NCI-H748 treated with DMSO at 0.1 percent for 48 hours (cell line): Measurements from ENCODE around the gene PSMD13.
"Not testable (repeated sequence)": the region's sequence is repeated elsewhere in the genome, so short reads cannot be mapped to it uniquely, and the experiment has no call there.

ENCODE experiments used
- DNase-seq: peaks from one replicate; lab custom pipeline; 2025; lab: John Stamatoyannopoulos, UW

PSMD13 gene

DNA sequence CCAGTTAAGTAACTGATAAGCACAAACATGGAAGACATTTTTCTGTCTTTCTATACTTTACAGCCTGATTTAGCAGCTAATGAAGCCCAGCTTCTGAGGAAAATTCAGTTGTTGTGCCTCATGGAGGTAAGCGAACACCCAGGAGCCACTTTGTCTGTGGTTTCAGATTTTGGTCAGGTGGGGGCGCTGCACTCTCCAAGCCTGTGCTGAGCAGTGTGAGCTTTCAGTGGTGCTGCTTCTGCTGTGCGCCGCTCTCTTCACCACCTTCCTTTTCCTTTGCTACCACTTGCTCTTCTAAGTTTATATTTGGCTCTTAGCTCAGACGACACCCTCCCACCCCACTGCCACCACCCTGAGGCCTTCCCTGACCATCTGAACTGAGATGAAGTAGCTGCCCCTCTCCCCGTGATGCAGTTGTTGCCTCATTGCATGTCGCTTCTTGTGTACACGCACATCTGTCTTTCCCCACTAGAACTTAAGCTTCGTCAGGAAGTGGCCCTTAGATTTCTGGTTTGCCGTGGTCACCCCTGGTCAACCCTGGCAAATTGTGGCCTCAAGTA is 14.0 kb downstream of the PSMD13 start:
- peak; percentile 5 for DNase-seq

DNA sequence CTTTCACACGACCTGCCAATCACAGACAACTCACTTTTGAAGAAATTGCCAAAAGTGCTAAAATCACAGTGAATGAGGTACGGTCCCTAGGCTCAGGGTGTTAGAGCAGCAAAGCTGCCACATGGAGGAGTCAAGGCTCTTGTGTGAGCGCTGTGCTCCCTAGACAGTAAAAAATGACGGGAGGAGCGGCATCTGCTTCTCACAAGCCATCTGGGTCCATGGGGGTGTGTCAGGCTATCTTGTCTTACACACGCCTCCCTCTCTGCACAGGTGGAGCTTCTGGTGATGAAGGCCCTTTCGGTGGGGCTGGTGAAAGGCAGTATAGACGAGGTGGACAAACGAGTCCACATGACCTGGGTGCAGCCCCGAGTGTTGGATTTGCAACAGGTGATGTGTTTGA is 14.8 kb downstream of the PSMD13 start:
- DNase-seq = no peak

DNA sequence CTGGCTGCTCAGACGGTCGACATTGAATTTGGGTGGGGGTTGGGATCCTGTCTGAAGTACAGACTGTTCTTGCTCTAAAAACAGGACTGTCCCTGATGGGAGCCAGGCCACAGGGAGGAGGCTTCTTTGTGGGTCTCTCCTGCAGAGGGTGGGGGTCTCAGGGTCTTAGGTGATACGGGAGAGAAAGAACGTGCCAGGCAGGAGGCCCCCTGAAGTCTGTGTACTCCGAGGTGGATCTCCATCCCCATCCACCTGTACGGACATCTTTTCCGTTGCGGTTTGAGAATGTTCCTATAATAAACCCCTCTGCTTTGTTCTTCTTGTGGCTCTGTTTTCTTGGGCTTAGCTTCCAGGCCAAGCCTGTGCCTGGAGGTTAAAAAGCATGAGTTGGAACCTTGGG is 15.9 kb downstream of the PSMD13 start:
- DNase-seq = no peak

DNA sequence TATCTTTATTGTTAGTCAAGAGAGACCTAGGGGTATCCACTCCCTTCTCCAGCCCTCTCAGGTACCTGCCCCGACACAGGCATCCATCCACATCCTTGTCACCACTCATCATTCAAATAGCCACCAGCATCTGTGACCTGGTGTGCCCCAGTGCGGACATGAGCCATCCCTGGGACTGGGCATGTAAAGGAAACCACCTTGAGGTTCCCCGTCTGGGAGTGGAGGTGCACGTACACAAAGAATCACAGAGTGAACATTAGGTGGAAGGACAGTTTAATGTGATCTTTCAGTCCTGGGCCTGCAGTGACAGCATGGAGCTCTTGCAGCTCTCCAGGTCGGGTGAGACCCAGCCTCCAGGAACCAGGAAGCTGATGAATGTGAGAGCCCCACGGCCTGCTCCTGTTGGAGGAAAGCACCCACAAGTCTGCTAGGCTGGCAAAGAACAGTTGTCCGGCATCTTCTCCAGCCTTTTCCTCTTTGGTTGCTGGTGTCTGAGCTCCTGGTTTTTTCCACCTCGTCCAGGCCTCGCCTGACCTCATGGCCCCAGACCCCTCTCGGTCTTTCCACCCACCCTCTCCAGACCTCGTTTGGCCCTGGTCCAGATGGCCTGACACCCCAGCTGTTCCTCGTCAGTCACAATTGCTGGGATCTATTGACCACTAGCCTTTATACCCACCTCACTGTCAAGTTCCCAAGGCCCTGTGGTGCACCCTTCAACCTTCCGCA is 16.5 kb downstream of the PSMD13 start:
- DNase-seq = no peak

DNA sequence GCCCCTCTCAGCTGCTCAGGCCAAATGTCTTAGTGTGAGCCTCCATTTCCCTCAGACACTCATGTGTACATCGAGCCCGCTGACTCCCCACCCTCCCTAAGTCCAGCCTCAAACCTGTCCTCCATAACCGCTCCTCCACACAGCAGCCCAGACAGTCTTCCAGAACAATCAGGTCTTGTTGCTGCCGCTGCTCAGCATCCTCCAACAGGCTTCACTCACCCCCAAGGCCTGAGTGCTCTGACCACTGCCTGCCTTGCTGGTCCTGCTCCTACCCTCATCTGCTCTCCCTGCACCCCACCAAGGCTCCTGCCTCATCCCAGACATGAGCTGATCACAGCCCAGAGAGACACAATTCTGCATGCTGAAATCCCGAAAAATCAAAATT is 17.1 kb downstream of the PSMD13 start:
- DNase-seq = no peak

DNA sequence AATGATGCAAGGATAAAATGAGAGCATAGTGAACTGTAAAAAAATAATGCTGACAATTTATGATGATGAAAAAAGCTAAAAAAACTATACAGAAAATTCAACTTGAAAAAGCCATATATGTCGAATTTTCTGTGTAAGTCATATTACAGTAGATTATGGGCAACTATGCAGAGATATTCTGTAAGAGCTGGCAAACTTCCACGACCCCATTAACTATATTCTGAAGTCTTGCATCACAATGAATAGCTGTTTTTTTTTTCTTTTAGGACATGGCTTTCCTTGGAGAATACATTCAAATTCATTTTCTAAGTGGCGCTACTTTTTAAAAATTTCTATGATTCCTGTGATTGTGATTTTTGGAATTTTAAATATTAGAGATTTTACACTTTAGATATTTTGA is 18.4 kb downstream of the PSMD13 start:
- DNase-seq = no peak

DNA sequence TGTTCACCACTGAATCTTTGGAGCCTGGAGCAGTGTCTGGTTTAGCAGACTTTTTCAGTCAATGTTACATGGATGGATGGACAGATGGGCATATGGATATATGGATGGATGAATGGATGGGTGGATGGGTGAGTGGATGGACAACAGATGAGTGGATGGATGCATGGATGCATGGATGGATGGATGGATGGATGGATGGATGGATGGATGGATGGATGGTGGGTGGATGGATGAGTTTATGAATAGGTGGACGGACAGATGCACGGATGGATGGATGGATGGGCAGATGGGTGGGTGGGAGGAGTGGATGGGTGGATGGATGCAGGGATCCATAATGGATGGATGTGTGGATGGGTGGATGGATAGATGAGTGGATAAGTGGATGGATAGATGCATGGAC is 19.0 kb downstream of the PSMD13 start:
- no peak for DNase-seq

DNA sequence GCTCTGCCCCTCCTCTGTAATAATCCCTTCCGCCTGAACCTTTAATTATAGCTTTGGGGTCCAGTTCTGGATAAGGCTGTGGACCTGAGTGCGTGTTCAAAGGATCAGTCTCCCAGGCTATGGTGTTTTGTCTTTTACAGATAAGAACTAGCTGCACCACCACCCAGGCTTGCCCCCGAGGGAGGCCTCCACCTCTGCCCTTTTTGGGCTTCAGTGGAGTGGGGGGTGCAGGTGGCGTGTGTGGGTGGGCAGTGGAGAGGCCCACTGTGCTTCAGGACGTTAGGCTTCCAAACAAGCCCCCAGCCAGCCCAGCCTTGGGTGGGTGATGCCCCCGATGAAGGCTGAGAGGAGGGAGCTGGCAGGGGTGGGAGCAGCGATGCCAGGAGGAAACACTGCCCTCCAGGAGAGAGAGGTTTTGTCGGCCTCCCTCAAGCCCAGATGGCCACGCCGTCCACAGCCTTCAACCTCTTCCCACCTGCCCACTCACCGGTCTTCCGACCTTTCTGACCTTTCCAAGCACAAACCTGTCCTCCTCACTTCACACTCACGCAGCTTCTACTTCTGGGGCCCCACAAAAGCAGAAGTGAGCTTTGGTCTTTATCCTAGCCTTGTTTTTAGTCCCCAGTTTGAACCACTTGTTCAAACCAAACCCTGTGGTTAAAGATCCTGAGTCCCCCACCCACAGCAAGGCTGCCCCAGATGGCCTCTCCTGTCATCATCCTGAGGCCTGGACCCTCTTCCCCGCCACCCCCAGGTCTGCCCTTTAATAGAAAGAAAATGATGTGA is 20.4 kb downstream of the PSMD13 start:
- DNase-seq = no peak

DNA sequence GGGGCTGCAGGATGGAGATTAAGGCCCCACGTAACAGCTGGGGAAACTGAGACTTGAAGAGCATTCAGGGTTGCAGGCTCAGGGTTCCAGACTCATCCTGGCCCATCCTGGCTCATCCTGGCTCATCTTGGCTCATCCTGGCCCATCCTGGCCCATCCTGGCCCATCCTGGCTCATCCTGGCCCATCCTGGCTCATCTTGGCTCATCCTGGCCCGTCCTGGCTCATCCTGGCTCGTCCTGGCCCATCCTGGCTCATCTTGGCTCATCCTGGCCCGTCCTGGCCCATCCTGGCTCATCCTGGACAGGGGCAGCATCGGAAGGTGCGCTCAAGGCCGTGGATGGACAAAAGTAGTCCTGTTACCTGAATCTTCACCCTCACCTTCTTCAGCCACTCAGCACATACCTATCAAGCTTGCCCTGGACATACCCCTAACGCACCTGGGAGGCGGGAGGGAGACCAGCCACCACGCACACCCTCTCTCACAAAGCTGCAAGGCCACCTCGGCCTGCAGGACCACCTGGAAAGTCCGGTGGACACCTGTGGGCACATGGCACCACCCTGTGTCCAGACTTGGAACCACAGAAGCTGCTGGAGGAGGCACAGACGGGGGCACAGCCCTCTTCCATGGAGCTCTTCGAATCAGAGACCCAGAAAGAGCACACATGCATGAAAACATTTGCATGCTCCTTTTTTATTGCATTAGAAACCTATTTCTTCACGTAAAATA is 21.2 kb downstream of the PSMD13 start:
- DNase-seq = no peak

DNA sequence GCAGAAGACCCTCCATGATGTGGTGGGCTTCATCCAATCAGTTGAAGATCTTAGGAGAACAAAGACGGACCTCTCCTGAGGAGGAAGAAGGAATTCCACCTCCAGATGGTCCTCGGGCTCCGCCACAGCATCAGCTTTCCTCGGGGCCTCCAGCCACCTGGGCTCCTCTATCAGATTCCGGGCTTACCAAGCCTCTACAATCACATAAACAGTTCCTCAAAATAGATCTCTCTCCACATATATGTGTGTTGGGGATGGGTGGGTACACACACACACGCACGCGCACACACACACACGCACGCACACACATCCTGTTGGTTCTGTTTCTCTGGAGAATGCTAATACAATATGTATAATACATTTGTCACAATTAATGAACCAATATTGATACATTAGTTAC is 22.6 kb downstream of the PSMD13 start:
- DNase-seq = no peak

DNA sequence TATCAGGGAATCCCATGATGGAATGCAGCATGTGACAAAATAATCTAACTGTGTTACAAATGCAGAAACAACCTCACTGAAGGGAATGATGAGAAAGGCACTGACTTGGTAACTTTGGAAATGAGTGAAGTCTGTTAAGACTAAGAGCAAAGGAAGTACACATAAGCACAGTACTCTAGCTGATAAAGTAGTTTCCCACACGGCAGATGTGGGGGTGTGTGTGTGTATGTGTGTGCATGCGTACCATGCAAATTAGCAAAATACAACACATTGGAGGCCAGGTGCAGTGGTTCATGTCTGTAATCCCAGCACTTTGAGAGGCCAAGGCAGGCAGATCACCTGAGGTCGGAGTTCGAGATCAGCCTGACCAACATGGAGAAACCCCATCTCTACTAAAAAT is 24.8 kb downstream of the PSMD13 start:
- no peak for DNase-seq

DNA sequence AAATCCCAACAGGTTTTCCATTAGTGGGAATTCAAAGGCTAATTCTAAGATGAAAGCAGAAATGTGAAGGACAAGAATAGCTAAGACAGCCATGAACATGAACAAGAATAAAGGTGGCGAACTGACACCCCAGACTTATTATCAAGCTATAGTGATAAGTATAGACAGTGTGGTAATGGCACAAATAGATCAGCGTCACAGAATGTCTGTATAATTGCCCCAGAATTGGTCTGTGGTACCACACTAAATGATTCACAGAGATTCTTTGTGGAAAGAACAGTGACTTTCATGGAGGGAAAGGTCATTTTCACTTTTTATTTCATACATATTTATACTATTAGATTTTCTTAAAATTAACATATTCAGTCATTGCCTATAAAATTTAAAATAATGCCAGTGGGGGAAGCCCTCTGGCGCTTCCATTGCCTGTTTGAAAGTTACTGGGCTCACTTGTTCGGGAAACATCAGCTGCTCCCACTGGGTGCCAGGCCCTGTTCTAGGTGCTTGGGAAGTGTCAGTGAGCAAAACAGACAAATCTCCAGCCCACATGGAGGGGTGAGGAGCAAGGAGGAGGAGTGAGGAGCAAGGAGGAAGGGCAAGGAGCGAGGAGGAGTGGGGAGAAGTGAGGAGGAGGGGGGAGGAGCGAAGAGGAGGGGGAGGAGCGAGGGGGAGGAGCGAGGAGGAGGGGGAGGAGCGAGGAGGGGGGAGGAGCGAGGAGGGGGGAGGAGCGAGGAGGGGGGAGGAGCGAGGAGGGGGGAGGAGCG is 30.1 kb downstream of the PSMD13 start:
- no peak for DNase-seq

DNA sequence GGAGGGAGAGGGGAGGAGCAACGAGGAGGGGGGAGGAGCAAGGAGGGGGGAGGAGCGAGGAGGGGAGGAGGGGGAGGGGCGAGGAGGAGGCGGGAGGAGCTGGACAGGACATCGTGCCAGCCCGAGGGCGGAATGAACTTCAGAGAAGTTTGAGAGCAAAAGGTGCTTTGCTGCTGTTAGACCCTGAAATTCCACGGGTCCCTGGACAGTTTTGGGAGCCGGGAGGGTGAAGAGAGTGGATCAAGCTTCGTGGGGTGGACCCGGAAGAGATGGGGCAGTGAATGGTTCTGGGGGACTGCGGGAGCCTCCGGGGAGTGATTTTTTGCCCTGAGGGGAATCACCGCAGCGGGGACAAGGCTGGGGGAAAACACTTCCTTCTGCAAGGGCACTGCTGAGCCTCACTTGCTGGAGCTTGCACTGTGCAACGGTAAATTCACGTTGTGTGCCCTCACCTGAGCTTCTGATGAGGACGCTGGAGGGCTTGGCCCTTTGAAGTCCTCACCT is 30.8 kb downstream of the PSMD13 start:
- DNase-seq = no peak

DNA sequence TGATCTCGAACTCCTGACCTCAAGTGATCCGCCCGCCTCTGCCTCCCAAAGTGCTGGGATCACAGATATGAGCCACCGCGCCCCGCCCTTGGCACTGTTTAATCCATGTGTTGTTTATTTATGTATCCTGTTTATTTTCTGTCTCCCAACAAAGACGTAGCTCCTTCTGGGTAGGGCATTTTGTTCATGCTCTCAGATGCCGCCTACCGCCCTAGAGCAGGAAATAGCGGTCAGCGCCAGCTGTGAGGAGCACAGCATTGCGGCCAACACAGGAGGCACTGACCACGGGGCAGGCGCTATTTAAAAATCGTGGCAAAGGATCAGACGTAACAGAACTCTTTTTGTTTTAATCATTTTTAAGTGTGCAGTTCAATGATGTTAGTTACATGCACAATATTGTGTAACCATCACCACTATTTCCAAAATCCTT is 32.0 kb downstream of the PSMD13 start:
- DNase-seq = not testable (repeated sequence)

DNA sequence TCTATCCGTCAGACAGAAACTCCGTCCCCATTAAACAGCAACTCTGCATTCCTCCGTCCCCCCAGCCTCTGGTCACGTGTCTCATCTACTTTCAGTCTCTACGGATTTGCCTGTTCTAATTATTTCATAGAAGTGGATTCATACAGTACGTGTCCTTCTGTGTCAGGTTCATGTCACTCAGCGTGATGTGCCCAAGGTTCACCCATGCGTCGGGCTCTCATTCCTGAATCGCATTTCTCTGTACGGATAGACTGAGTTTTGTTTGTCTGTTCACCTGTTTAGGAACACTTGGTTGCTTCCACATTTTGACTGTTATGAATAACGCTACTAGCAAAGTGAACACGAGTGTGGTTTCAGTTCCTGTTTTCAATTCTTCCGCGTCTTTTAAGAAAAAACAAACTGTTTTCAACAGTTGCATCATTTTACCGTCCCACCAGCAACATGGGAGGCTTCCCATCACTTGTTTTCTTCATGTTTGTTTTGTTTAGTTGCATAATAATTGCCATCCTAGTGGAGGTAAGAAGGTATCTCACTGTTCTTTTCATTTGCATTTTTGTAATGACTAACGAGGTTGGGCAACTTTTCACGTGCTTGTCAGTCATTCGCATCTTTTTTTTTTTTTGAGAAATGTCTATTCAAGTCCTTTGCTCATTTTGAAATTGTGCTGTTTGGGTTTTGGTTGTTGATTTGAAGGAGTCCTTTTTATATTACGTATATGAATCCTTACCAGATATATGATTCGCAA is 32.5 kb downstream of the PSMD13 start:
- DNase-seq = no peak

DNA sequence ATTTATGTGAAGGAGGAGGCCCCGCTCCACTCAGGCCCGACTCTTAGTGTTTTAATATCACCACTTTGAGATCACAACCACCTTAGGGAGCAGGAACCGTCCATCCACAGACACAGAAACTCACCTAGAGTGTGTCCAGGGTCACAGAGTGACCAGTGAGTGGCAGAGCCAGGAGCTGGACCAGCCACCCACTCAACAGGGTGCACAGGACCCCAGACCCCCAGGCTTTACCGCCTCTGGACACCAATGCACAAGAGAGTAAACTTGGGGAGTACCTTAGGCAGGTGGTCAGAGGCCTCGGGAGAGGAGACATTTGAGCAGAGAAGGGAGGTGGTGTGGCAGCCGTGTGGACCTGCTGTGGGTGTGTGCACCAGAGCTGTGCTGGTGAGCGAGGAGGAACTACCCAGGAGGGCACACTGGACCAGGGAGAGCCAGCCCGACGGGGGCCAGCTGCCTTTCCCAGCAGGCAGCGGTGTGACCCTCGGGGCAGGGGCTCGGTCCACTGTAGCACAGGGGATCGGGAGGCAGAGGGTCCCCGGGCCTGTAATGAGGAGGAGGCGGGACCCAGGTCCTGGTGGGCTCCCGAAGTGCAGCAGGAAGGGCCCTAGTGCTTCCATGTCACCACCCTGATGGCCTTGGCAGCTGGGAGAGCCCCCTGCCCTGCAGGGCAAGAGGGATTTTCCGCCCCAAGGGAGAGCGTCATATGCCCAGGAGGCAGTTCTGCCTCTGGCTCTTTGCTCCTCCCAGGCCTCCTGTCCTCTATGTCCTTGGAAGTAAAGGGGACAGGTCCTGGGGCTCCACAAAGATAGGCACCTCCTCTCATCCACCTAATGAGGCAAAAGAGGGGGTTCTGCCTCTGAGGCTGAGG is 33.9 kb downstream of the PSMD13 start:
- DNase-seq = no peak

DNA sequence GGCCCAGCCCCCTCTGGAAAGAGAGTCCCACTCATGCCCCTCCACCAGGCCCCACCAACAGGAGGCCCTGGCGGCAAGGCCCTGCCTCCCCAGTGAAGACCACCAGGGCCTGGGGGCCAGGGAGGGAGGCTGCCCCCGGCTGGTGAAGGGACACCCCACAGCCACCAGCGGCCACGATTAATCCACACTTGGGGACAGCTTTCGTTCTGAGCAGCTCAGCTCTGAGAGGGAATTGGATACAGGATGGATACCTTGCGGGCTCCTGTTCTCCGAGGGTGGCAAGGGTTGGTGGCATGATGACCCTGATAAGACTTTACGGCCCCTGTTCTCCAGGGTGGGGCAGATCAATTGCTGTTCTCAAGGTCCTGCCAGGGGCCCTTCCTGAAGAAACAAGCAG is 34.5 kb downstream of the PSMD13 start:
- no peak for DNase-seq

DNA sequence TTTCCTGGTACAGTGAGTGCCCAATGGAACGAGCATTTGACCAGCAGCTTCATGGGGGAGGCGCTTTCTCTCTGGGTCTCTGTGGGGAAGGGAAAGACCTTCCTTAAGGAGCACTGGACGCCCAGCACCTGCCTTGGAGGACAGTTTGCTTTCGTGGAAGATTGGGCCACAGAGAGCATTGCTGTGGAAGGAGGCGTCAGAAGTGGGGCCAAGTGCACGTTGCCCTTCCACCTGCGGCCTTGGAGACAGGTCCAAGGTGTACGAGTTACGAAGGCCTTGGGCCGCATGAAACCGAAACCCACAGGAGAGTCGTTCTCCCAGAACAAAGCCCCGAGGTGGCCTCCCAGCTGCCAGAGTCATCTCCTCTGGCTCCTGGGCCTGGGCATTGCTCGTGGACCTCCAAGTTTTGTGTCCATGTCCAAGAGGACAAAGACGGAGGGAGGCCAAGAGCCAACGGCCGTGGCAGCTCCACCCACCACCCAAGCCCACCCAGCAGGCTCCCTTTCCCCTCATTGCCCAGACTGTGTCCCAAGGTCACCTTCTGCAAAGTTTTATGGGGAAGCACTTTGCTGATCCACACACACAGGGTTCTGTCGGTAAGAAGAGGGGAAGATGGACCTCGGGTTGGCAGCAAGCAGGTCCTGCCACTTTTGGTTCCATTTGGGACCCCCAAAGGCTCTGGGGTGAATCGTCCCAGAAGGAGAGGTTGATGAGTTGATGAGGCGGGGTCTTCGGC is 35.6 kb downstream of the PSMD13 start:
- no peak for DNase-seq

DNA sequence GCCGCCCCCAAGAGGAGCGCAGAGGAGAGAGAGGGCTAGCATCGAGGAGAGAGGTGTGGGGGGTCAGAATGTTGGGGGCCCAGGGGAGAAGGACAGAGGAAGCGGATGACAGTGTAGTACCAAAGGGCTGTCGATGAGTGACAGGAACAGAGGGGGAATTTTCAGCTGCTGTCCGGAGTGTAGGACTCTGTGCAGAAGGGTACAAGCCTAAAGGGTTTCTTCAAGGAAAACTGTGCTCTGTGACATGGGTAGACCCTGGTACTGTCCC is 36.1 kb downstream of the PSMD13 start:
- DNase-seq = no peak

DNA sequence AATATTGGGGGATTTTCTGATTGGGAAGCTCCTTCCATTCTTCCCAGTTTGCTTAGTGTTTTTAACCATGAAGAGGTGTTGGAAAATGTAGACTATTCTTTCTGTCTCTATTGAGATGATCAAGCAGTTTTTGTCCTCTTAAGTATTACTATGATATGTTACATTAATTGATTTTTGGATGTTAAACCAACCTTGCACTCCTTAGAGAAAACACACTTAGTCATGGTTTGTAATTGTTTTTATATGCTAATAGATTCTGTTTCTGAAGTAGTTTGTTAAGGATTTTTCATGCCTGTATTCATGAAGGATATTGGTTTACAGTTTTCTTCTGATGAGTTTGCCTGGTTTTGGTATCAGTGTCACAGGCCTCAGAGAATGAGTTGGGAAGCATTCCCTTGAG is 39.4 kb downstream of the PSMD13 start:
- DNase-seq = no peak
